Astrocyte (in vitro differentiated cells and primary cell): ENCODE data around the gene RFX7. TPM values are rescaled to one million over a fixed set of nuclear protein-coding genes. Genes with fewer than 3 reads are reported as not detected.

Experiments
- DNase-seq: peaks from one replicate; pipeline ENCODE4 v3.0.0-alpha.2; 2010; ENCODE audit warnings: low read depth
- FAIRE-seq: peaks from 2 replicates; lab custom pipeline; 2011; peaks lifted over from hg19 to GRCh38; lab: Jason Lieb, UNC
- H2AFZ ChIP-seq: 2 replicates; pipeline ENCODE4 v1.6.0; 2012; ENCODE audit warnings: low read depth, low read length, inconsistent platforms
- H3K27ac ChIP-seq: 2 replicates; pipeline ENCODE4 v1.5.1; 2011; ENCODE audit warnings: low read depth, low read length, inconsistent platforms
- H3K27me3 ChIP-seq: 2 replicates; pipeline ENCODE4 v1.6.0; 2011; ENCODE audit warnings: low read length, inconsistent platforms; ENCODE audit not compliant: insufficient read depth
- H3K36me3 ChIP-seq: 2 replicates; pipeline ENCODE4 v1.5.1; 2011; ENCODE audit warnings: low read length, inconsistent platforms; ENCODE audit not compliant: insufficient read depth
- H3K4me1 ChIP-seq: 2 replicates; pipeline ENCODE4 v1.5.1; 2011; ENCODE audit warnings: low read length, inconsistent platforms; ENCODE audit not compliant: insufficient read depth
- H3K4me2 ChIP-seq: 2 replicates; pipeline ENCODE4 v1.6.0; 2012; ENCODE audit warnings: low read length, inconsistent platforms
- H3K4me3 ChIP-seq: 2 replicates; pipeline ENCODE4 v1.5.1; 2011; ENCODE audit warnings: low read depth, mild to moderate bottlenecking, low read length, inconsistent platforms; ENCODE audit not compliant: insufficient read depth
- H3K79me2 ChIP-seq: 2 replicates; pipeline ENCODE4 v1.6.0; 2012; ENCODE audit warnings: mild to moderate bottlenecking, low read length, inconsistent platforms; ENCODE audit not compliant: insufficient read depth
- H3K9ac ChIP-seq: 2 replicates; pipeline ENCODE4 v1.6.0; 2012; ENCODE audit warnings: mild to moderate bottlenecking, low read length, inconsistent platforms
- H3K9me3 ChIP-seq: 2 replicates; pipeline ENCODE4 v1.5.1; 2012; ENCODE audit warnings: low read depth, mild to moderate bottlenecking, low read length, inconsistent platforms; ENCODE audit not compliant: insufficient read depth
- H4K20me1 ChIP-seq: 2 replicates; pipeline ENCODE4 v1.6.0; 2012; ENCODE audit warnings: low read length, inconsistent platforms; ENCODE audit not compliant: insufficient read depth
- H3K27ac Mint-ChIP-seq: one replicate; pipeline ENCODE4 v1.8.0; 2021; ENCODE audit warnings: mild to moderate bottlenecking, mixed read lengths; ENCODE audit not compliant: unreplicated experiment
- H3K27me3 Mint-ChIP-seq: one replicate; pipeline ENCODE4 v1.8.0; 2021; ENCODE audit warnings: low read depth, mixed read lengths; ENCODE audit not compliant: unreplicated experiment
- H3K36me3 Mint-ChIP-seq: one replicate; pipeline ENCODE4 v1.8.0; 2021; ENCODE audit warnings: low read depth, mixed read lengths; ENCODE audit not compliant: unreplicated experiment
- H3K4me1 Mint-ChIP-seq: one replicate; pipeline ENCODE4 v1.8.0; 2021; ENCODE audit warnings: low read depth, mixed read lengths; ENCODE audit not compliant: unreplicated experiment
- H3K4me3 Mint-ChIP-seq: one replicate; pipeline ENCODE4 v1.8.0; 2021; ENCODE audit warnings: mild to moderate bottlenecking, moderate library complexity, mixed read lengths; ENCODE audit not compliant: unreplicated experiment
- H3K9me3 Mint-ChIP-seq: one replicate; pipeline ENCODE4 v1.8.0; 2021; ENCODE audit warnings: mild to moderate bottlenecking, mixed read lengths; ENCODE audit not compliant: unreplicated experiment
- CTCF ChIP-seq: IDR thresholded peaks from 2 replicates; pipeline ENCODE4 v1.5.1; 2011; ENCODE audit warnings: low read depth, mild to moderate bottlenecking, inconsistent platforms, low read length, moderate library complexity; ENCODE audit not compliant: insufficient read depth
- EZH2 ChIP-seq: IDR thresholded peaks from 2 replicates; pipeline ENCODE4 v1.6.1; 2012; ENCODE audit warnings: mild to moderate bottlenecking, low read length, inconsistent platforms; ENCODE audit not compliant: insufficient read depth
- total RNA-seq: library from RNA; stranded (reverse); gene quantifications from 2 replicates; pipeline ENCODE4 v1.2.1, GENCODE V29; 2021

The RFX7 gene
- total RNA-seq, 1 donor from 2014 or later: 46.3 TPM

DNA sequence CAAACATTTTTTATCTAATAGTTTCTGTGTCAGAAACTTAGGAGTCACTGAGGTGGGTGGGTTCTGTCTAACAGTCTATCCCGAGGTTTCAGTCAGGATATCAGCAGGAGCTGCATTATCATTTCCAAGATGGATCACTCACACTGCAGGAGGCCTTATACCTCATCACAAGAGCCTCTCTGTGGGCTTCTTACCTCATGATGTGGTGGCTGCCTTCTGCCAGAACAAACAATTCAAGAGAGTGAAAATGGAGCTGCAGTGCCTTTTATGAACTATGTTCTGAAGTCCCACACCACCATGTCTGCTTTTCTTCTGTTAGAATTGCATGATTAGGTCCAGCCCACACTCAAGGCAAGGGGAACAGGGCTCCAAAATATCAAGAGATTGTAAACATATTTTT is 27.9 kb downstream of the RFX7 start:
- Histone ChIP-seq H3K4me3 (no peak overlapping the region), H3K4me1 (peaks cover 13% of the 10 kb centered on the region), H3K27ac (peak overlapping the region; percentile 78), H3K9me3 (no peaks in the 10 kb centered on the region), H3K27me3 (no peaks in the 10 kb centered on the region), H3K79me2 (peaks cover 73% of the 10 kb centered on the region), H4K20me1 (peaks cover 4% of the 10 kb centered on the region), H3K4me2 (peak overlapping the region; percentile 60), H3K9ac (peak overlapping the region; percentile 43), H3K36me3 (no peaks in the 10 kb centered on the region), H2AFZ (no peak overlapping the region)
- Mint-ChIP-seq H3K27me3 (no peaks in the 10 kb centered on the region), H3K27ac (no peak overlapping the region), H3K4me3 (no peak overlapping the region), H3K4me1 (peaks cover 15% of the 10 kb centered on the region), H3K9me3 (peaks cover 2% of the 10 kb centered on the region), H3K36me3 (peaks cover 5% of the 10 kb centered on the region)
- TF ChIP-seq CTCF (no peak), EZH2 (no peak)
- DNase-seq (peak; percentile 95), FAIRE-seq (peak; percentile 5)

DNA sequence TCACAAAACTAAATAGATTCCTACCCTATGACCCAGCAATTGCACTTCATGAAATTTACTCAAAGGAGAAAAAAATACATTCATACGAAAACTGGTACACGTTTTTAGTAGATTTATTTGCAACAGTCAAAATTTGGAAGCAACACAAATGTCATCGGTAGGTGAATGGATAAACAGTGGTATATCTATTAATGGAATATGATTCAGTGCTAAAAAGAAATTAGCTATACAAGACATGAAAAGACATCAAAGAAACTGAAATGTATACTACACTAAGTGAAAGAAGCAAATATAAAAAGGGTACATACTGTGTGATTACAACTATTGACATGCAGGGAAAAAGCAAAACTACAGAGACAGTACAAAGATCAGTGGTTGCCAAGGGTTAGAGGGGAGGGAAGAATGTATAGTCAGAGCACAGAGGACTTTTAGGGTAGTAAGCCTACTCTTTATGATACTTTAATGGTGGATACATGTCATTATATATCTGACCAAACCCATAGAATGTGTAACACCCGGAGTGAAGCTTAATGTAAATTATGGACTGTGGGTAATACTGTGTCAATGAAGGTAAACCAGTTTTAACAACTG is 31.6 kb downstream of the RFX7 start:
- Mint-ChIP-seq H3K36me3 (peaks cover 3% of the 10 kb centered on the region), H3K9me3 (peaks cover 2% of the 10 kb centered on the region), H3K4me3 (no peak overlapping the region), H3K27me3 (no peaks in the 10 kb centered on the region), H3K27ac (no peak overlapping the region), H3K4me1 (peaks cover 28% of the 10 kb centered on the region)
- TF ChIP-seq EZH2 (no peak), CTCF (no peak)
- peaks cover 28% of the 10 kb centered on the region for H3K4me1 ChIP-seq
- no peak overlapping the region for H3K9ac ChIP-seq
- H3K9me3 ChIP-seq: no peaks in the 10 kb centered on the region
- no peak overlapping the region for H3K27ac ChIP-seq
- no peak for DNase-seq
- no peak overlapping the region for H3K4me2 ChIP-seq
- H4K20me1 ChIP-seq: peaks cover 26% of the 10 kb centered on the region
- peaks cover 81% of the 10 kb centered on the region for H3K79me2 ChIP-seq
- FAIRE-seq: no peak
- H3K27me3 ChIP-seq: no peaks in the 10 kb centered on the region
- no peaks in the 10 kb centered on the region for H3K36me3 ChIP-seq
- H2AFZ ChIP-seq: no peak overlapping the region
- no peak overlapping the region for H3K4me3 ChIP-seq

GRCh38 chr15:56211064-56211463 is 32.6 kb downstream of the RFX7 start:
- no peak for DNase-seq
- Histone ChIP-seq H4K20me1 (peaks cover 26% of the 10 kb centered on the region), H3K4me2 (no peak overlapping the region), H3K27me3 (no peaks in the 10 kb centered on the region), H3K9me3 (no peaks in the 10 kb centered on the region), H3K36me3 (no peaks in the 10 kb centered on the region), H3K9ac (no peak overlapping the region), H3K4me3 (no peak overlapping the region), H3K27ac (no peak overlapping the region), H2AFZ (no peak overlapping the region), H3K4me1 (peaks cover 24% of the 10 kb centered on the region), H3K79me2 (peaks cover 89% of the 10 kb centered on the region)
- no peaks in the 10 kb centered on the region for H3K27me3 Mint-ChIP-seq
- H3K4me3 Mint-ChIP-seq: no peak overlapping the region
- no peak overlapping the region for H3K27ac Mint-ChIP-seq
- TF ChIP-seq CTCF (no peak), EZH2 (no peak)
- H3K9me3 Mint-ChIP-seq: peaks cover 2% of the 10 kb centered on the region
- peaks cover 4% of the 10 kb centered on the region for H3K36me3 Mint-ChIP-seq
- peaks cover 32% of the 10 kb centered on the region for H3K4me1 Mint-ChIP-seq
- no peak for FAIRE-seq
